Esophagus muscularis mucosa (tissue), 4 donors: ENCODE data around the gene CD33. TPM values are rescaled to one million over a fixed set of nuclear protein-coding genes. Genes with fewer than 3 reads are reported as not detected.

ENCODE experiments used
- DNase-seq: peaks from one replicate; pipeline ENCODE4 v3.0.0-alpha.2; 2017; ENCODE audit errors: extremely low spot score
- H3K27ac ChIP-seq, 4 donors: fragments of 200-600 bp; sonication (generic); replicated peaks in 1 of 4; 1 replicate in 3 of 4; 2 replicates in 1 of 4; pipeline ENCODE4 v1.5.1; 2016 to 2019; ENCODE audit warnings: mild to moderate bottlenecking in 1 of 4
- H3K27me3 ChIP-seq, 4 donors: fragments of 200-600 bp; sonication (generic); one replicate each; pipeline versions ENCODE4 v1.5.1 to v1.6.0; 2016 to 2019
- H3K36me3 ChIP-seq, 4 donors: fragments of 200-600 bp; sonication (generic); one replicate each; pipeline ENCODE4 v1.5.1; 2016 to 2019
- H3K4me1 ChIP-seq, 4 donors: fragments of 200-600 bp; sonication (generic); one replicate each; pipeline ENCODE4 v1.5.1; 2016 to 2019
- H3K4me3 ChIP-seq, 4 donors: fragments of 200-600 bp; sonication (generic); 1 replicate in 2 of 4; 2 replicates in 2 of 4; pipeline ENCODE4 v1.5.1; 2016 to 2019; ENCODE audit warnings: mild to moderate bottlenecking in 4 of 4, moderate library complexity in 1 of 4
- H3K9me3 ChIP-seq, 4 donors: fragments of 200-600 bp; sonication (generic); 1 replicate in 3 of 4; 2 replicates in 1 of 4; pipeline ENCODE4 v1.5.1; 2016 to 2019
- EP300 ChIP-seq: sonication (generic); formaldehyde crosslinking; IDR thresholded peaks from one replicate; pipeline ENCODE4 v1.6.1; 2017; ENCODE audit warnings: antibody characterized with exemption
- POLR2A ChIP-seq: fragments of 450-650 bp; IDR thresholded peaks from one replicate; pipeline ENCODE4 v1.6.1; 2017; ENCODE audit warnings: antibody characterized with exemption, moderate library complexity, mild to moderate bottlenecking, low read depth
- POLR2AphosphoS5 ChIP-seq, 2 donors: sonication (generic); formaldehyde crosslinking; IDR thresholded peaks; one replicate each; pipeline ENCODE4 v1.6.1; 2017; ENCODE audit warnings: antibody characterized with exemption in 2 of 2
- WGBS: methylation state at CpG from one replicate; pipeline ENCODE4 v1.1.5; 2018; 5-methylcytosine and 5-hydroxymethylcytosine counted together
- intact Hi-C: fragments of 100-400 bp; cut with DNase I; formaldehyde crosslinking; loops from one replicate; pipeline ENCODE4 v1.15.1; 2023
- total RNA-seq, 4 donors: library from RNA; depleted of rRNA; stranded (reverse); fragments of >200 nt; gene quantifications; one replicate each; pipeline versions ENCODE4 v1.1.0 to v1.2.1, GENCODE V29; 2016
- TF ChIP-seq, protein P1 (sequence below), 3 experiments: fragments of 200-600 bp in 2 of 3; fragments of 450-650 bp in 1 of 3; sonication (generic) in 2 of 3; IDR thresholded peaks; one replicate each; pipeline ENCODE4 v1.5.1; 2017 to 2019; ENCODE audit warnings: antibody characterized with exemption in 3 of 3, mild to moderate bottlenecking in 2 of 3, moderate library complexity in 1 of 3

The CD33 gene
- total RNA-seq, 4 donors from 2014 or later, result 3.0 to 9.9 (median 5.5) TPM

DNA sequence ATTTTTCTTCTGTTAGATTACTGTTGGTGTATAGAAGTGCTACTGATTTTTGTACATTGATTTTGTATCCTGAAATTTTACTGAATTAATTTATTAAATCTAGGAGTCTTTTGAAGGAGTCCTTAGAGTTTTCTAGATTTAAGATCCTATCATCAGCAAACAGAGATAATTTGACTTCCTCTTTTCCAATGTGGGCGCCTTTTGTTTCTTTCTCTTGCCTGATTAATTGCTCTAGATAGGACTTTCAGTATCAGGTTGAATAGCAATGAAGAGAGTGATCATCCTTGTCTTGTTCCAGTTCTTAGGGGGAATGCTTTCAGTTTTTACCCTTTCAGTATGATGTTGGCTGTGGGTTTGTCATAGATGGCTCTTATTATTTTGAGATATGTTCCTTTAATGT, 5.6 kb upstream of the CD33 start:
- Histone ChIP-seq H3K4me3 (no peak overlapping the region), H3K36me3 (no peaks in the 10 kb centered on the region), H3K9me3 (peaks cover 0 to 9% (median 0%) of the 10 kb centered on the region in 4 donors), H3K4me1 (no peaks in the 10 kb centered on the region), H3K27ac (no peak overlapping the region), H3K27me3 (peaks cover 0 to 19% (median 0%) of the 10 kb centered on the region in 4 donors)
- TF ChIP-seq EP300, result no peak
- no peak for TF ChIP-seq POLR2A
- TF ChIP-seq, protein P1, sequence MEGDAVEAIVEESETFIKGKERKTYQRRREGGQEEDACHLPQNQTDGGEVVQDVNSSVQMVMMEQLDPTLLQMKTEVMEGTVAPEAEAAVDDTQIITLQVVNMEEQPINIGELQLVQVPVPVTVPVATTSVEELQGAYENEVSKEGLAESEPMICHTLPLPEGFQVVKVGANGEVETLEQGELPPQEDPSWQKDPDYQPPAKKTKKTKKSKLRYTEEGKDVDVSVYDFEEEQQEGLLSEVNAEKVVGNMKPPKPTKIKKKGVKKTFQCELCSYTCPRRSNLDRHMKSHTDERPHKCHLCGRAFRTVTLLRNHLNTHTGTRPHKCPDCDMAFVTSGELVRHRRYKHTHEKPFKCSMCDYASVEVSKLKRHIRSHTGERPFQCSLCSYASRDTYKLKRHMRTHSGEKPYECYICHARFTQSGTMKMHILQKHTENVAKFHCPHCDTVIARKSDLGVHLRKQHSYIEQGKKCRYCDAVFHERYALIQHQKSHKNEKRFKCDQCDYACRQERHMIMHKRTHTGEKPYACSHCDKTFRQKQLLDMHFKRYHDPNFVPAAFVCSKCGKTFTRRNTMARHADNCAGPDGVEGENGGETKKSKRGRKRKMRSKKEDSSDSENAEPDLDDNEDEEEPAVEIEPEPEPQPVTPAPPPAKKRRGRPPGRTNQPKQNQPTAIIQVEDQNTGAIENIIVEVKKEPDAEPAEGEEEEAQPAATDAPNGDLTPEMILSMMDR (IDR thresholded peaks at IDR 0.05), result no peak
- TF ChIP-seq POLR2AphosphoS5 (IDR thresholded peaks at IDR 0.05), result no peak
- WGBS, result 80% methylated on average over 1 of the region's 1 CpG
- DNase-seq, result no peak
- intact Hi-C loops, result no loop called here

DNA sequence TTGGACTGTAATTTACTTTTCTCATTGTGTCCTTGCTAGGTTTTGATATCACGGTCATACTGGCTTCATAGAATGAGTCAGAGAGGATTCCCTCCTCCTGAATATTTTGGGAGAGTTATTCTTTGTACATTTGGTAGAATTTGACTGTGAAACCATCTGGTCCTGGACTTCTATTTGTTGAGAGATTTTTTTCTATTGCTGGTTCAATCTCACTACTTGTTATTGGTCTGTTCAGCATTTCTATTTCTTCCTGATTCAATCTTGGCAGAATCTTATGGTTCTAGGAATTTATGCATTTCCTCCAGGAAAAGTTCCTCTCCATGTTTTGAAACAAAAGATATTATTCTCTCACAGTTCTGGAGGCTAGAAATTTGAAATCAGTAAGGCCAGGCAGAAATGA, 4.9 kb upstream of the CD33 start:
- Histone ChIP-seq H3K36me3 (no peaks in the 10 kb centered on the region), H3K27me3 (peaks cover 0 to 19% (median 0%) of the 10 kb centered on the region in 4 donors), H3K9me3 (peaks cover 0 to 5% (median 0%) of the 10 kb centered on the region in 4 donors), H3K27ac (no peak overlapping the region), H3K4me1 (no peaks in the 10 kb centered on the region), H3K4me3 (no peak overlapping the region)
- 61% methylated on average over 1 of the region's 1 CpG for WGBS
- DNase-seq, result no peak
- intact Hi-C loops, result no loop called here
- no peak for TF ChIP-seq POLR2AphosphoS5 (IDR thresholded peaks at IDR 0.05)
- TF ChIP-seq POLR2A, result no peak
- TF ChIP-seq, protein P1 (IDR thresholded peaks at IDR 0.05), result no peak
- TF ChIP-seq EP300, result no peak

DNA sequence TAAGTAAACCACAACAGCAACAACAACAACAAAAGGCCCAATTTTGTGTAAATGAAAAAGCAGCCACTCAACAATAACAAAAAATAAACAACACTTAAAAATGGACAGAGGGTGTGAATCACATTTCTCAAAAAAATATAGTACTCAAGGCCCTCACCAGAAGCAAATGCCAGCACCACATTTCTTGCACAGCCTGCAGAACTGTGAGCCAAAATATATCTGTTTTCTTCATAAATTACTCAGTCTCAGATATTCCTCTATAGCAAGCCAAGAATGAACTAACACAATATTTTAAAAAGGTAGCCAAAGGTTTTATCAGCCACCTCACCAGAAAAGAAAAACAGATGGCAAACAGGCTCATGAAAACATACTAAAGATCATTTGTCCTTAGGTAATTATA, 3.9 kb upstream of the CD33 start:
- Histone ChIP-seq H3K4me1 (no peaks in the 10 kb centered on the region), H3K27ac (no peak overlapping the region), H3K36me3 (no peaks in the 10 kb centered on the region), H3K4me3 (no peak overlapping the region), H3K27me3 (peaks cover 0 to 27% (median 0%) of the 10 kb centered on the region in 4 donors), H3K9me3 (no peaks in the 10 kb centered on the region)
- no peak for DNase-seq
- TF ChIP-seq POLR2AphosphoS5 (IDR thresholded peaks at IDR 0.05) (no peak), EP300 (no peak)
- TF ChIP-seq, protein P1 (IDR thresholded peaks at IDR 0.05), result no peak
- intact Hi-C loops, result no loop called here

DNA sequence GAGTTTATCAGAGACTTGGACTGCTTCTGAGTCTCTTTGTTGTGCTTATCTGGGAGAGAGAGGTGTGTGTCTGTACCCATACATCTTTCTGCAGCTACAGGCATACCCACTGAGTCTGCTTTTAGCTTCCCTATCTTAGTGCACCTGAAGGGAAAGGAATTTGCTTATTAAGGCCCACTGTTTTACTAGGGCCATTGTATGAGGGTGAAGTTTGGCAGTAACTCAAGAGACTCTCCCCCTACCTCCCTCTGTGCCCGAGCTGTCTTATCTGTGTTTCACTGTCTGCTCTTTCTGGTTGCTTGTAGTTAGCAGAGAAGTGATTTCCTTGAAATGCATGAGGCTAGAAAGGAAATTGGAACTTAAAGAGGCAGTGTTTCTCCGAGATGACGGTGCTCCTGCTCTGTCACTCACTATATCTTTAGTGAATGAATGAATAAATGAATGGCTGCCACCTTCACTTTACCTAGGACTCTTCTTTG, 678 bp upstream of the CD33 start:
- peak; percentile 62 for DNase-seq
- Histone ChIP-seq H3K27ac (no peak overlapping the region), H3K36me3 (no peaks in the 10 kb centered on the region), H3K9me3 (no peaks in the 10 kb centered on the region), H3K4me1 (no peaks in the 10 kb centered on the region), H3K4me3 (no peak overlapping the region), H3K27me3 (peaks cover 0 to 29% (median 0%) of the 10 kb centered on the region in 4 donors)
- 55% methylated on average over 3 of the region's 3 CpGs for WGBS
- TF ChIP-seq, protein P1 (IDR thresholded peaks at IDR 0.05), result no peak
- TF ChIP-seq POLR2A (no peak), EP300 (no peak), POLR2AphosphoS5 (IDR thresholded peaks at IDR 0.05) (no peak)
- intact Hi-C loops, result no loop called here

DNA sequence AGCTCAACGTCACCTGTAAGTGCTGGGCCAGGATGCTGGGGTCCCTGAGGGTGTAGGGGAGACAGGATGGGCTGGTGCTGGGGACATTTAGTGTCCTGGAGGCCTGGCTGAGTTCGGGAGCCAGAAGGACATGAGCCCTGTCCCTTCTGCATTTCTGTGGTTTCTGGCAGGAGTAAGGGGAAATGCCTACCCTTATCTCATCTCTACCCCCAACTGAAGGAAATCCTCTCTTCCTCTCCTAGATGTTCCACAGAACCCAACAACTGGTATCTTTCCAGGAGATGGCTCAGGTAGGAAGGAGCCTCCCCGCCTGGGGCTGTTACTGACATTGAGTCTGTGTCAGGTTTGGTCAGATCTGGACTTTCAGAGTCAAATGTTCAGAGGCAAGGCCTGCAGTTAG, 1.2 kb downstream of the CD33 start:
- Histone ChIP-seq H3K4me3 (peak overlapping the region in 2 of 4 donors; percentile 19 to 43), H3K9me3 (no peaks in the 10 kb centered on the region), H3K4me1 (no peaks in the 10 kb centered on the region), H3K27ac (no peak overlapping the region), H3K36me3 (no peaks in the 10 kb centered on the region), H3K27me3 (peaks cover 0 to 23% (median 0%) of the 10 kb centered on the region in 4 donors)
- DNase-seq, result no peak
- intact Hi-C loops, result no loop called here
- no peak for TF ChIP-seq EP300
- TF ChIP-seq POLR2AphosphoS5 (IDR thresholded peaks at IDR 0.05), result no peak
- TF ChIP-seq, protein P1 (IDR thresholded peaks at IDR 0.05), result no peak
- TF ChIP-seq POLR2A, result no peak
- 55% methylated on average over 3 of the region's 3 CpGs for WGBS
